Measurements from ENCODE around the gene CDHR2.
"Not testable (repeated sequence)": the region's sequence is repeated elsewhere in the genome, so short reads cannot be mapped to it uniquely, and the experiment has no call there.

The CDHR2 gene

GRCh38 chr5:176596689-176597416 lies 47.7 kb downstream of the CDHR2 start:
- no peaks in the 10 kb centered on the region for H3K36me3 ChIP-seq (ENCODE audit: insufficient read depth)
- H3K27me3 ChIP-seq (ENCODE audit: insufficient read depth, low read depth), result no peaks in the 10 kb centered on the region
- TF ChIP-seq CTCF (conservative IDR thresholded peaks at IDR 0.05; ENCODE audit: low read depth, low read length), result no peak
- peaks cover 12% of the 10 kb centered on the region; the same call in 1 of the 2 replicates for H3K79me2 ChIP-seq (ENCODE audit: insufficient read depth, low read depth)
- no peak overlapping the region for H3K9ac ChIP-seq
- no peak overlapping the region for H3K27ac ChIP-seq
- H3K4me1 ChIP-seq (ENCODE audit: low read depth, poor library complexity, severe bottlenecking), result peaks cover 36% of the 10 kb centered on the region
- H4K20me1 ChIP-seq (ENCODE audit: insufficient read depth), result no peaks in the 10 kb centered on the region
- H2AFZ ChIP-seq (ENCODE audit: low read depth), result no peak overlapping the region
- H3K4me3 ChIP-seq (IDR thresholded peaks at IDR 0.05; ENCODE audit: insufficient read depth, low read depth, low read length), result no peak overlapping the region
- no peak overlapping the region for H3K4me2 ChIP-seq

GRCh38 chr5:176597417-176598389 lies 48.6 kb downstream of the CDHR2 start:
- no peak overlapping the region; the same call in 1 of the 2 replicates for H3K4me2 ChIP-seq
- H3K9ac ChIP-seq, result no peak overlapping the region
- H3K36me3 ChIP-seq (ENCODE audit: insufficient read depth), result no peaks in the 10 kb centered on the region
- H3K79me2 ChIP-seq (ENCODE audit: insufficient read depth, low read depth), result peaks cover 12% of the 10 kb centered on the region; the same call in 1 of the 2 replicates
- no peak overlapping the region for H3K27ac ChIP-seq
- H2AFZ ChIP-seq (ENCODE audit: low read depth), result no peak overlapping the region
- peaks cover 36% of the 10 kb centered on the region for H3K4me1 ChIP-seq (ENCODE audit: low read depth, poor library complexity, severe bottlenecking)
- no peak overlapping the region for H3K4me3 ChIP-seq (IDR thresholded peaks at IDR 0.05; ENCODE audit: insufficient read depth, low read depth, low read length)
- H3K27me3 ChIP-seq (ENCODE audit: insufficient read depth, low read depth), result no peaks in the 10 kb centered on the region
- TF ChIP-seq CTCF (conservative IDR thresholded peaks at IDR 0.05; ENCODE audit: low read depth, low read length), result no peak
- no peaks in the 10 kb centered on the region for H4K20me1 ChIP-seq (ENCODE audit: insufficient read depth)

GRCh38 chr5:176599749-176600430 lies 50.7 kb downstream of the CDHR2 start:
- Histone ChIP-seq H3K9ac (peak overlapping the region; percentile 52; the same call in 1 of the 2 replicates), H3K4me1 (ENCODE audit: low read depth, poor library complexity, severe bottlenecking) (peaks cover 36% of the 10 kb centered on the region), H3K4me2 (peak overlapping the region; percentile 88), H3K79me2 (ENCODE audit: insufficient read depth, low read depth) (peaks cover 12% of the 10 kb centered on the region; the same call in 1 of the 2 replicates), H3K27ac (peak overlapping the region; percentile 90)
- not testable (repeated sequence) for H3K36me3 ChIP-seq (ENCODE audit: insufficient read depth); H2AFZ ChIP-seq (ENCODE audit: low read depth); H3K4me3 ChIP-seq (IDR thresholded peaks at IDR 0.05; ENCODE audit: insufficient read depth, low read depth, low read length); H4K20me1 ChIP-seq (ENCODE audit: insufficient read depth); H3K27me3 ChIP-seq (ENCODE audit: insufficient read depth, low read depth)

- Histone ChIP-seq H3K27me3 (ENCODE audit: insufficient read depth, low read depth) (no peaks in the 10 kb centered on the region), H3K4me1 (ENCODE audit: low read depth, poor library complexity, severe bottlenecking) (peaks cover 48% of the 10 kb centered on the region), H3K36me3 (ENCODE audit: insufficient read depth) (no peaks in the 10 kb centered on the region), H3K79me2 (ENCODE audit: insufficient read depth, low read depth) (peaks cover 13% of the 10 kb centered on the region; the same call in 1 of the 2 replicates), H4K20me1 (ENCODE audit: insufficient read depth) (no peaks in the 10 kb centered on the region), H3K9ac (no peak overlapping the region), H3K27ac (no peak overlapping the region), H3K4me3 (IDR thresholded peaks at IDR 0.05; ENCODE audit: insufficient read depth, low read depth, low read length) (no peak overlapping the region), H3K4me2 (no peak overlapping the region), H2AFZ (ENCODE audit: low read depth) (no peak overlapping the region)
- no peak for TF ChIP-seq CTCF (conservative IDR thresholded peaks at IDR 0.05; ENCODE audit: low read depth, low read length)
Measured at GRCh38 chr5:176601901-176602482, 52.9 kb downstream of the CDHR2 start.

Measured in KMS-11 (cell line).